GM19099 (cell line): ENCODE measurements around the gene LOXHD1.

ENCODE experiments used
- POLR2A ChIP-seq: IDR thresholded peaks from 3 replicates; pipeline ENCODE4 v1.6.1; 2011; ENCODE audit warnings: low read depth; ENCODE audit not compliant: insufficient read length; ENCODE audit errors: extremely low read depth

LOXHD1 gene

DNA sequence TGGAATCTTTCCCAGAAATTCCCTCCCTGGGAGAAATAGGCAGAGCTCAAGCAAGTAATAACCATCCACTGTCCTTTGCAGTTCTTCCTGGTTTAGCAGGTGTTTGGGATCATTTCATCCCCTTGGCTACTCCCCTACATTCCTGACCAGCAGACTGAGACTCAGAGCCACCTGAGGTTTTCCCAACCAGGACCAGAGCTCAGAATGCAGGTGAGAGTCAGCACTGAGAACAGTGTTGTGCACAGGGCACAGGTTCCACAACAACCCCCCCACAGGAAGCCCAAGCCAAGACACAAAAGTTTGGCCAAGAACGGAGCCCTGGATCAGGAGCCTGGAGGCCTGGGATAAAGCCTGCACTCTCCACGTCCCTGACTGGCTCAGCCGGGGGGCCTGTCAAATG lies 21.0 kb upstream of the LOXHD1 start:
- TF ChIP-seq POLR2A, result no peak

DNA sequence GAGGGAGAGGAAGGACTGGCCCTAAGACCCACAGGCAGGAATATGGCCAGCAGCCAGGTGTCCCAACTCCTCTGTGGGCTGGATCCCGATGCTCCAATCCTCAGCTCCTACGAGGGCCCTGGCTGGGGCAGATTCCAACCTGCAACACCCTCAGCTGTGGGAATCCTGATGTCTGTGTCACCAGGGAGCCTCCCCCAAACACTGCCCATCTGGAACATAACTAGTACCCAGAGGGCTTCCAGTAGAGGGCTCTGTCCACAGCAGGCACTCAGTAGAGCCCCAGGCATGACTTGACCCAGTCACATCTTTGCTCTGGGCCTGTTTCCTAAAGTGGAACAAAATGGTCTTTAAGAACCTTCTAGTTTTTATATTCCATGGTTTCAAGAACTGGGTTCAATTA lies 20.6 kb upstream of the LOXHD1 start:
- TF ChIP-seq POLR2A, result no peak

DNA sequence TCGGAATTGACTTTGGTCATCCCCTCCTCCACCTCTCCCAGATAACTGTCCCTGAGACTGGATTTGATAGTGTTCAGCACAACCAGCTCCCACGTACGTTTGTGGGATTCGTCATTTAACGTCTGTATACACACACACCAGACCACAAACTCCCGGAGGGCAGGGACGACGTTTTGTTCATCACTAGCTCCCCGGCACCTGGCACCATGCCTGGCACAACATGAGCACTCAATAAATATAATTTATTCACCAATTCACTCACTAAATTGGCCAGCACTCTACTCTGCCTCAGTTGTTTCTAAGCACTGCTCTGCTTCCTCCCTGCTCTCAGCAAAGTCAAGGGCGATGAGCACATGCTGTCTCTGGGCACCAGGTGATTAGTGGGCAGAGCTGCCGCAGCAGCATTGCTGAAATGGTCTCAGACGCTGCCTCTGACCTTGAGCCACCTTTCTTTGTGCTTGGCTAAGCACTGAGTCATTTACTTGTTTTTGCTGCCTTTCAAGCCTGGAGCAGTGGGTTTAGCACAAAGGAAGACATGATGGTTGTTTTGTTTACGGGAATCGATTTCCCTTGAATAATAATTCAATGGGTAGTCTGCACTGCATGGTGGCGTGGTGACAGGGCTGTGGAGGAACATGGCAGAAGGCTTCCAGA lies 19.3 kb upstream of the LOXHD1 start:
- TF ChIP-seq POLR2A, result no peak

DNA sequence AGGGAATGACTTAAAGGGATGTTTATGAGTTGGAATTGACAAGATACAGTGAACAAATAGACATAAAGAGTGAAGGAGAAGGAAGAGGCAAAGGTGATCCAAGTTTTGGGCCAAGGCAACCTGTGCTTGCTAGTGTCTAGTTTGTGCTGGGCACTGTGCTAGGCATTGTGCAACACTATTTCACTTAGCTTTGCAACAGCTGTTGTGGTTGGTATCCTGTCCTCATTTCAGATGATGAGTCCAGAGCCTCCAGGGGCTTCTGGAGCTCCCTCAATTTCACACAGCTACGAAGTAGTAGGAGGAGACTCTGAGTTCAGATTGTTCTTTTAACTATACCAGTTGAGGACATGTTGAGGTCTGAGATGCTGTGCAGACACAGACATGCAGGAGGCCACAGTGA lies 18.1 kb upstream of the LOXHD1 start:
- TF ChIP-seq POLR2A, result no peak

DNA sequence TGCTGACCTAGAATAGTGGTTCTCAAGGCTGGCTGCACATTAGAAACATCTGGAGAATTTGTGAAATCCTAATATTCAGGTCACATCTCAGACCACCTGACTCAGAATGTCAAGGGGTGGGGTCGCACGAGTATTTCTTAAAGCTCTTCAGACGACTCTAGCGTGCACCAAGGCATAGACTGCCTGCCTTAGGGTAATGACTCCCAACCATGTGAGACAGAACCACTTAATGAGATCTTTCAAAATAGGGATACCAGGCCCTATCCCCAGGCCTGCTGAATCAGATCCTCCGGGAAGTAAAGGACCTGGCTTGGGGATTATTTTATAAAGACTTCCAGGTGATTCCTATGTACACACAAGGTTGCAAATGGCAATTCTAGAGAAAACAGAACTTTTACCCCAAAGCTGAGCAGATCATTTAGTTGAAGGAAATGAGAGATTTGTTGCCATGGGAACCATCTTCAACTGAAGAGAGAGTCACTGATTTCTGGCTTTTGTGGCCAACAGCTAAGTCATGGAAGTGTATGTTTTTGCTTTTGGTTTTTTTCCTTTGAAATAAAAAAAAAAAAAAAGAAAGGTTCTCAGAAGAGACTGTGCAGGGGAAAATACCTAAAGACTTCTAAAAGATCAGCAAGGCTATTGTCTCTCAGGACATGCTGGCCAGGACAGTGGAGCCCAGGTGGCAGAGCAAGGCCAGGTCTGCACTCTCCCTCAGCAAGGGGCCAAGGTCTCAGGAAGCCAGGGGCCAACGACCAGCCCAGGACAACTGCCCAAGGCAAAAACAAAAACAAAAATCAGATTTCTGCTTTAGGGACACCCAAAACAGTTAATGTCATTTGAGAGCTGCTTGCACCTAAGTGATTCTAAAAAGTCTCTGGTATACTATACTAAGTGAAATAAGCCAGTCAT lies 15.3 kb upstream of the LOXHD1 start:
- no peak for TF ChIP-seq POLR2A

DNA sequence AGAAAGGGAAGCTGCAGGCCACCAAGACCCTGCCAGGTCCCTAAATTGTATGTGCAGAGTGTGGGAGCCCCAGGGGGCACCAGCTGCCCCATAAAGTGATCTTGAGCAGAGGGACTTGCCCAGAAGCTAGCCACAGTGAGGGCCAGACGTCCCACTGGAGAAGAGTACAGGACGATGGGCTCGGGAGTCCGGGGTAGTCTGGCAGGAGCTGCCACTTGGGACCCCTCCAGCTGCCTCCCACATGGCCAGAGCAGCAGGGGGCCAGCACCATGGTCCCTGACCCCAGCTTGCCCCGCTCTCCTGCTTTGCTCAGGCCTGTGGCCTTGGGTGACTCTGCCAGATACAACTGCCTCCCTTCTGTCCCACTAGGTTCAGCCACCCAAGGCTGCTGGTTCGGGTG lies 11.7 kb upstream of the LOXHD1 start:
- TF ChIP-seq POLR2A, result no peak

DNA sequence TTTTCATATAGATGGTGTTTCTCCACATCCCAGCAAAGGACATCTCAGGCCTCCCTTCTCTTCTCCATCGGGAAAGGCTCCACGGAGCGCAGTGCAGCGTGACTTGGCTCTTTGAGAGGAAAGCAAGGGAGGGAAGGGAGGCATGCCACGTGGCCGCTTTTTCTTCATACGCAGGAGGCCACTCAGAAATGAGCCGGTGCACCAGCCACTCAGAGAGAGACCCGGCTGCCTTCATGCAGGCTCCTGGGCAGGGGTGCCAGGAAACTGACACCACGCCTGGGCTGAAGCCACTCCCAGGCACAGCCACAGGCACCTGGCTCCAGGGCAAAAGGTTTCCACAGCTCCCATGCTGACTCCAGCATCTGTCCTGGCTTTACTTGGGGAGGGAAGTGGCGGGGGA lies 11.1 kb upstream of the LOXHD1 start:
- no peak for TF ChIP-seq POLR2A

DNA sequence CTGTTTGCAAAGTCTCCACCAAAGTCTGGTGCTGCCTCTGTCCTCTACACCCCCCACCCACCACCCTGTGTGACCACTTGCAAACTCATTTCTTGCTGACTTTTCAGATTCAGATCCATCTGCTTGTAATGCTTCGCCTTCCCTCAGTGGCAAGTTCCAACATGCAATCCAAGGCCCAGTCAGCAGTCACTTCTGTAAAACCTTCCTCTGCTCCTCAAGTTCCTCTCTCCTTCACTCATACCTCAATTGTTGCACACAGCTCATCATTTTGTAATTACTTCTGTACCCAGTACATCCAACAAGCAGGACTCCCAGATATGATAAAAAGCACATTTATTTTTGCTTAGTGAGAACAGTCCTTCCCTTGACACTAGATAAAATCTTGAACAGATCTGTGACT lies 6.5 kb upstream of the LOXHD1 start:
- TF ChIP-seq POLR2A, result no peak

DNA sequence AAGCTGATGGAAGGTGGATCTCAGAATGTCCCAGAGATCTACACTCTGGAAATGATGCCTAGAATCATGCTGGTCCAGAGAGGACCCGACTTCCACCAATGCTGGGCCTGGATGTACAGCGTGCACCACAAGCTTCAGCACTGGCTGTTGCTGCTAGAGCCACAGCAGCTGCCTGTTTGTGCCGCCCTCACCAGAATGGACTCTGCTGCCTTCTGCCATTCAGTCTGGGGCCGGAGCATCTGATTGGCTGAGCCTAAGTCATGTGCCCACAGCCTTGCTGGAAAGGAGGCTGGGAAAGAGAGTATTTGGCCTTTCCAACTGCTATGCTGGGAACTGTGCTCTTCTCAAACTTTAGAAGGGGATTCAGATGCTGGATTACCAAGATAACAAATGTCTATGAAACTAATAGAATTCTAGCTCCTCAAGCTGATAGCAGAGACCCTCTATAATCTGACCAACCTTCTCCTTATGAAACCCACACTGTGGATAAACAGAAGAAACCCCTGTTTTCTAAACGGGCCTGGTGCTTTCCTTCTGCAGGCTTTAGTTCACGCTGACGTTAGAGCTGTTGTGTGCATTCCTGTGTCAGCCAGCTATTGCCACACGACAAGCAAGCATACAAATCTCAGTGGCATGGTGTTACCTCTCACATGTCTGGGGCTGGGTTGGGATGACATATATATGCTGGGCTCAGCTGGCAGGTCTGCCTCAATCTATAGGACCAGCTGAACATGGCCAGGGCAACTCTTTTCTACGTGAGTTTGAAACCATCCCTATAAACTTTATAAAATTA lies 4.1 kb upstream of the LOXHD1 start:
- TF ChIP-seq POLR2A, result no peak

DNA sequence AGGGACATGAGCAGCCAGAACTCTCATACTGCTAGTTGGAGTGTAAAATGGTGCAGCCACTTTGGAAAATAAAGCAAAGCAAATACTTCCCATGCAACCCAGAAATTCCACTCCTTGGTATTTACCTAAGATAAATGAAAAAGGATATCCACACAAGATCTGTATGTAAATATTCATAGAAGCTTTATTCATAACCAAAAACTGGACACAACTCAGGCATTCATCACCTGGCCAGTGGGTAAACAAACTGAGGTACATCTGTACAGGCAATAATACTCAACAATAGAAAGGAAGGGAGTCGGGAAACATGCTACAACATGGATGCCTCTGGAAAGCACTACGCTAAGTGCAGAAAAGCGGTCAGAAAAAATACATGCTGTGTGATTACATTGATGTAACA lies 2.5 kb upstream of the LOXHD1 start:
- no peak for TF ChIP-seq POLR2A

DNA sequence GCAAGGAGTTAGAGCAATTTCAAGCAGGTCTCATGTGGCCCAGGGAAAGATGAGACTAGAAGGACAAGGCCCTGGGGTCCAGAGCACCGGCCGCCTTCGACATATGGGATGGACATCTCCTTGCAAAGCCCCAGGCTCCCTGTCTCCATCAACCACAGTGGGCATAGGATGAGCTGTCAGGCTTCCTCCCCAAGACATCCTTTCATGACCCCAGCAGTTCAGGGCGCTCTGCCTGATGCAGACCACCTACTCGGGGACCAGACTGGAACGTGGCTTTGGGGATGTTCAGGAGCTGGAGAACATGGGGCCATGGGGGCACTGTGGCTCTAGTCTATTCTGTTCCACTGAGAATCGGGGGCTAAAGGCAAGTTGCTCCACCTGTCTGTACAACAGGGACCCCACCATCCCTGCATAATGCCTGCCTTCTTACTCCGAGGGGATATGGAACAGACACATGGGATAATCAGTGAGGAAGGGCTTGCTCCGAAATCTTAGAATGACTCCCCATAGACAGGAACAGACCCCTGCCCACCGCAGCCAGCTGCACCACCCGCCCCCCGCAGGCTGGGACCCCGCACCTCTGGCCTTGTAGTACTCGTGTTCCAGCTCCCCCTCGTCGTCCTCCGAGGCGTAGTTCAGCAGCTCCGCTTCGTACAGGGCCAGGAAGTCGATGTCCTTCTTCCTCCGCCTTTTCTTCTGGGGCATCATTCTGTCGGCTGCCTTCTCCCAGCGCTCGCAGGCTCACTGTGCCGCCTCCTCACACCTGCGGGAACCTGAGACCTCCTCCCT lies 500 bp downstream of the LOXHD1 start:
- TF ChIP-seq POLR2A, result no peak

DNA sequence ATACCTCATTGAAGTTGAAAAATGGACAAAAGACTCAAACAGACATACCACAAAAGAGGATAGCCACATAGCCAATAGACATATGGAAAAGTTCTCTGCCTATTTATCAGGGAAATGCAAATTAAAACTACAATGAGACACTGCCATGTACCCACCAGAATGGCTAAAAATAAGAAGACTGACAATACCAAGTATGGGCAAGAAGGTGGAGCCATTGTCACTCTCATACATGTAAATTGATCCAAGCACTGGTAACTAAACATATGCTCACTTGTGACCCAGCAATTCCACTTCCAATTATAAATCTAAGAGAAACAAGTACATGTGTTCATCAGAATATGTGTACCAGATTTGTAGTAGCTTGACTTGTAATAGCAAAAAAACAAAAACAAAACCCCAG lies 4.6 kb downstream of the LOXHD1 start:
- TF ChIP-seq POLR2A, result no peak

DNA sequence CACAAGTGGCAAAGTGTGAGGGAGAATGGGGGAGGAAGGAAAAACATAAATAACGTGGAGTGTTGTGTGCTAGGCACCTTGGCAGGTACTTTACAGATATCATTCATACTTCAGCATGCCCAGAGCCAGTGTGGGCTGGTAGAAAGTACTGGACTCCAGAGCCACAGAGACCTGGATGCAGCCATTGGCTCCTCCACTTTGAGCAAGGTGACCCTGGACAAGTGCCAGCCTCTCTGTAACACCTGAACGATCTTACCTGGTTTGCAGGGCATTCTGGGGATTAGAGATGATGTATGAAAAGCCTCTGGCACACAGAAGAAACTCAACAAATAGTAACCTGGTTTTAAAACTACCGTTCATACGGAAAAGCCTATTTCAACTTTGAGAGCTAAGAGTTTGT lies 6.3 kb downstream of the LOXHD1 start:
- TF ChIP-seq POLR2A, result no peak

DNA sequence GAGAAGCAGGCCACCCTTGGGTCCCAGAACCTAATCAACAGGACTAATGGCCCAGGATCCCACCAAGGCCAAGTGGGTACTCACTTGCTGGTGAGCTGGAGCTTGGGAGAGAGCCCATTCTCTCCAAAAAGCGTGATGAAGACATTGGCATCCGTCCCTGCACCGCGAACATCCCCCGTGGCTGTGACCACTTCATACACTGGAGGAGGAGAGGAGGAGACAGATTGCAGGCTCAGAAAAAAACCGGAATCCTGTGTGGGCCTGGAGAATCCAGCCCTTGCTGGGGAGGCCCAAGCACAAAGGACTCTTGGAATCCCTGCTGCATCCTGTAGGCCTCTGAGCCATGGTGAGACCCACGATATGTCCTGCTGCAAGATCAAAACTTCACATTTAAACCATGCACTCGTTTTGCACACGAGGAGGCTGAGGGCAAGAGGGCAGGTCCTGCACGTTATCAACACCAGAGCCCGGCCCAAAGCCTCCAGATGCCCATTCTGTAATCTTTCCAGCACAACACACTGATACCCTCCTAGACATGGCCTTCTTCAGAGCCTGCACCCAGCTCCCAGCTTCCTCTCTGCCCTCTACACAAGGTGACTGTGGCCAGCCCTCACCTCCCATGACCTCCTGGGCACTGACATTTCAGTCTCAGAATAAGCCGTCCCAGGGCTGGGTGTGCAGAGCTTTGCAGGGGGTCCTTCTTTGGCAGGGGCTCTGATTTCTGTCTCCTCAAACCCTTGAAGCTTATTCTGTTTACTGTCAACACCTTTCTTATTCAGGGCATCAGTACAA lies 7.8 kb downstream of the LOXHD1 start:
- no peak for TF ChIP-seq POLR2A

DNA sequence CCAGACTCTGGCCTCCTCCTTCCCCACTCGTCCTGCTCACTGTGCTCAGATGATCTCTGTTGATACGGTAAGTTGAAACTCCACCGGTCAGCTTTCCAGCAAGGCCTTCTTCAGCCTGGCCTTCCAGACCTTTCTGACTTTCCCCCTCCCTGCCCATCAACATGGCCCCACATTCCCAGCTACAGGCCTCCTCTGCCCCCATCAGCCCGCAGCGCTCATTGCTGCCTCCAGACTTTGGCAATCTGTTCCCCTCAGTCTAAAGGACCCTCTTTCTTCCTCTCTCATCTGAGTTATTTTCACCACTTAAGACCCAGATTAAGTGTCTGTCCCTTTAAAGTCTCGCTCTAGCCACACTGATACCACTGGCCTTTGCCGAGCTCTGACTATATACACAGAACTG lies 10.6 kb downstream of the LOXHD1 start:
- no peak for TF ChIP-seq POLR2A

DNA sequence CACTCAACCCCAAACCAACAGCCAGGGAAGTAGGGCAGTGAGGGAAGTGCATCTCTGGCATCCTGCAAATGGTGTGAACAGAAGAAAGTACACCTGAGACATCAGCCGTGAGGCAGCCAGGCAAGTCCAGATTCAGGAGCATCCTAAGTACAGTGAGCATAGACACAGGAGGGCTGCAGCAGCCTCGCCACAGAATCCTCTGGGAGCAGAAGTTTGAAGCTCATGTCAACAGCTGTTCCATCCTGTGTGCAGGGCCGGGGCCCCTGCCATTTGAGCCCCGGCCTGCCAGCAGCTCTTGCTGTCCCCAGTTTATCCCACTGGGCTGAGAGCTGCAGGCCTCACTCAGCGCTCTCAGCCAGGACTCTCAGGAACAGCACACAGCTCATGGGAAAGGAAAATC lies 14.5 kb downstream of the LOXHD1 start:
- no peak for TF ChIP-seq POLR2A
